ENCODE measurements around the gene NTSR2. TPM values are rescaled to one million over a fixed set of nuclear protein-coding genes. Genes with fewer than 3 reads are reported as not detected.

NTSR2 gene
- total RNA-seq, 1 donor from 2014 or later, result not detected

- TF ChIP-seq POLR2A (IDR thresholded peaks at IDR 0.05), result no peak
- no peak for TF ChIP-seq CTCF (IDR thresholded peaks at IDR 0.05)
- TF ChIP-seq POLR2AphosphoS5 (IDR thresholded peaks at IDR 0.05; ENCODE audit: insufficient read depth in 1 of 2, low read depth in 1 of 2), result no peak
- intact Hi-C loops (cut with DNase I), result no loop called here
- no peaks in the 10 kb centered on the region for H3K27me3 ChIP-seq
- no peaks in the 10 kb centered on the region for H3K36me3 ChIP-seq
- H3K4me3 ChIP-seq, result no peak overlapping the region
- H3K27ac ChIP-seq, result no peak overlapping the region
- DNase-seq (ENCODE audit: extremely low spot score in 2 of 2), result no peak
- H3K9me3 ChIP-seq, result no peaks in the 10 kb centered on the region
- H3K4me1 ChIP-seq, result peaks cover 13% of the 10 kb centered on the region
These were observed 14.0 kb upstream of the NTSR2 start for GRCh38 chr2:11683966-11684365.

GRCh38 chr2:11683476-11683875, 13.5 kb upstream of the NTSR2 start:
- no peak for DNase-seq (ENCODE audit: extremely low spot score in 2 of 2)
- intact Hi-C loops (cut with DNase I), result no loop called here
- no peaks in the 10 kb centered on the region for H3K27me3 ChIP-seq
- peaks cover 8% of the 10 kb centered on the region for H3K4me1 ChIP-seq
- H3K36me3 ChIP-seq, result no peaks in the 10 kb centered on the region
- H3K27ac ChIP-seq, result no peak overlapping the region
- no peak overlapping the region for H3K4me3 ChIP-seq
- no peaks in the 10 kb centered on the region for H3K9me3 ChIP-seq
- TF ChIP-seq CTCF (IDR thresholded peaks at IDR 0.05) (no peak), POLR2A (IDR thresholded peaks at IDR 0.05) (no peak), POLR2AphosphoS5 (IDR thresholded peaks at IDR 0.05; ENCODE audit: insufficient read depth in 1 of 2, low read depth in 1 of 2) (no peak)

- H3K9me3 ChIP-seq, result no peaks in the 10 kb centered on the region
- no peaks in the 10 kb centered on the region for H3K4me1 ChIP-seq
- H3K27me3 ChIP-seq, result no peaks in the 10 kb centered on the region
- no peak for TF ChIP-seq POLR2AphosphoS5 (IDR thresholded peaks at IDR 0.05; ENCODE audit: insufficient read depth in 1 of 2, low read depth in 1 of 2)
- TF ChIP-seq CTCF (IDR thresholded peaks at IDR 0.05), result no peak
- TF ChIP-seq POLR2A (IDR thresholded peaks at IDR 0.05), result no peak
- no peak for DNase-seq (ENCODE audit: extremely low spot score in 2 of 2)
- H3K27ac ChIP-seq, result no peak overlapping the region
- no peak overlapping the region for H3K4me3 ChIP-seq
- H3K36me3 ChIP-seq, result no peaks in the 10 kb centered on the region
- intact Hi-C loops (cut with DNase I), result no loop called here
These were observed 12.6 kb upstream of the NTSR2 start for GRCh38 chr2:11682590-11682915.

GRCh38 chr2:11681722-11682589, 12.0 kb upstream of the NTSR2 start:
- H3K9me3 ChIP-seq, result no peaks in the 10 kb centered on the region
- no peak overlapping the region for H3K27ac ChIP-seq
- H3K4me3 ChIP-seq, result no peak overlapping the region
- H3K4me1 ChIP-seq, result no peaks in the 10 kb centered on the region
- DNase-seq (ENCODE audit: extremely low spot score in 2 of 2), result no peak
- H3K27me3 ChIP-seq, result no peaks in the 10 kb centered on the region
- TF ChIP-seq CTCF (IDR thresholded peaks at IDR 0.05) (peak in 2 of 3 experiments; percentile 47 to 48), POLR2A (IDR thresholded peaks at IDR 0.05) (no peak), POLR2AphosphoS5 (IDR thresholded peaks at IDR 0.05; ENCODE audit: insufficient read depth in 1 of 2, low read depth in 1 of 2) (no peak)
- no peaks in the 10 kb centered on the region for H3K36me3 ChIP-seq
- intact Hi-C loops (cut with DNase I), result no loop called here
